CD4-positive, alpha-beta T cell treated with Interferon alpha-2 for 1 hour (primary cell): ENCODE measurements around the gene MYL6.
"Not testable (repeated sequence)": the region's sequence is repeated elsewhere in the genome, so short reads cannot be mapped to it uniquely, and the experiment has no call there.

Experiments
- DNase-seq, 2 donors: peaks; one replicate each; pipeline ENCODE4 v3.0.0-alpha.2; 2020 to 2022

Gene MYL6

GRCh38 chr12:56158029-56158925 is at the start of gene MYL6:
MYL6 (plus strand) TSS chr12:56158359; CDS start chr12:56158402, 43 bp downstream.
- peak; percentile 94 to 95 for DNase-seq

- DNase-seq = no peak
Observed at GRCh38 chr12:56110571-56110970, 47.6 kb upstream of the MYL6 start.

DNA sequence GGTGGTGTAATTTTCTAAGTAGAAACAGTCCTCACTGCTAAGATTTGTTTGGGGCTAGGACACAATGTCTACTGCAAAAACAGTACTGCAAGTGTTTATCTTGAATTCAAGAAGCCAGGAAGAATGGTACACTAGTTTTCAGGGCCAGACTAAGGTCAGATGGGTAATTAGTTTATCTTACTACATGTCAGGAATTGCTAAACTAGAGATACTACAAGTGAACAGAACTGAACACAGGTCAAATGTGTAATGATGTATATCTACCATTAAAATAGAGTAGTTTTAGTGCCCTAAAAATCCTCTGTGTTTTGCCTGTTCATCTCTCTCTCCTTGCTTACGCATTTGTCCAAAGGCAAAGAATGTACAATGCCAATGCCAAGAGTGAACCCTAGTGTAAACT is 44.1 kb upstream of the MYL6 start:
- no peak for DNase-seq

- no peak for DNase-seq
Observed at GRCh38 chr12:56115329-56115728, 42.8 kb upstream of the MYL6 start.

GRCh38 chr12:56116267-56117081 is 41.7 kb upstream of the MYL6 start, which contains the start of gene RPL41:
RPL41 (plus strand) TSS chr12:56116633.
- DNase-seq = peak; percentile 92 to 96

DNA sequence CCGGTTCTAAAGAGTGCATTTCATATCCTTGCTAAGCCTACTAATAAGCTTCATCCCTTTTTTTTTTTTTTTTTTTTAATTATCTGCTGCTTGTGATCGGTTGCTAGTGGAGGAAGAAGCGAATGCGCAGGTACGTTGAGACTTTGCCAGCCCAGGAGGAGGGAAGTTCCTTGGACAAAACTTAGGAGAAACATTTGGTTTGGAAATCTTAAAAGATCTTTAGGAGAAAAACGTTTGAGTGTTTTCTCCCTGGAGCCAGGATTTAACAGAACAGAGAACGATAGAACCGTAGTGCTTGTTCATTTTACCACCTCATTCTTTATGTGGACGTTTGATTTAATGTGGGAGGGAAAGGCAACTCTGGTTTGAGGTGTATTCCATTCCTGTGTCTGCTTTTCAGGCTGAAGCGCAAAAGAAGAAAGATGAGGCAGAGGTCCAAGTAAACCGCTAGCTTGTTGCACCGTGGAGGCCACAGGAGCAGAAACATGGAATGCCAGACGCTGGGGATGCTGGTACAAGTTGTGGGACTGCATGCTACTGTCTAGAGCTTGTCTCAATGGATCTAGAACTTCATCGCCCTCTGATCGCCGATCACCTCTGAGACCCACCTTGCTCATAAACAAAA is 41.0 kb upstream of the MYL6 start:
- not testable (repeated sequence) for DNase-seq

GRCh38 chr12:56117778-56118687 is 40.1 kb upstream of the MYL6 start, which contains the start of gene ZC3H10:
ZC3H10 (plus strand) TSS chr12:56118266; CDS start chr12:56120563, 2,297 bp downstream.
- peak; percentile 99 for DNase-seq

- DNase-seq = no peak
Observed at GRCh38 chr12:56118688-56119357, 39.3 kb upstream of the MYL6 start.

DNA sequence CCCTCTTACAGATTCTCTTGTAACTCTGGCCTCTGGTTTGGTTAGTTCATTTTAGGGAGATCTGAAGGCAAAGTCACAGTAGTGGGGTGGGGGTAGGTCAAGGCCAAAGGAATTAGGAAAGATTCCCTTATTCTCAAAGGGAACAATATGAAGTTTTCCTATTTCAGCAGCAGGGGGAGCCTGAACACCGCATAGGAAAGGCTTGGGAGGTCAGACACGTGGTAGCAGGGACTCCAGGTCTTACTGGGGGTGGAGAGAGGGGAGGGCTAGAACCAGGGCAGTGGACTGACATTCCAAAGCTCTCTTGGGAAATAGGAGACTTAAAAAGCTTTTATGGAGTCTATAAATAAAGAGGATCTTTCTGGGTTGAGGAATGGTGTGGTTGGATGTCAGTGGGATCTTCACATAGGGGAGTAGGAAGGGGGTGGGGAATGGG is 38.8 kb upstream of the MYL6 start:
- peak; percentile 74 to 81 for DNase-seq

DNA sequence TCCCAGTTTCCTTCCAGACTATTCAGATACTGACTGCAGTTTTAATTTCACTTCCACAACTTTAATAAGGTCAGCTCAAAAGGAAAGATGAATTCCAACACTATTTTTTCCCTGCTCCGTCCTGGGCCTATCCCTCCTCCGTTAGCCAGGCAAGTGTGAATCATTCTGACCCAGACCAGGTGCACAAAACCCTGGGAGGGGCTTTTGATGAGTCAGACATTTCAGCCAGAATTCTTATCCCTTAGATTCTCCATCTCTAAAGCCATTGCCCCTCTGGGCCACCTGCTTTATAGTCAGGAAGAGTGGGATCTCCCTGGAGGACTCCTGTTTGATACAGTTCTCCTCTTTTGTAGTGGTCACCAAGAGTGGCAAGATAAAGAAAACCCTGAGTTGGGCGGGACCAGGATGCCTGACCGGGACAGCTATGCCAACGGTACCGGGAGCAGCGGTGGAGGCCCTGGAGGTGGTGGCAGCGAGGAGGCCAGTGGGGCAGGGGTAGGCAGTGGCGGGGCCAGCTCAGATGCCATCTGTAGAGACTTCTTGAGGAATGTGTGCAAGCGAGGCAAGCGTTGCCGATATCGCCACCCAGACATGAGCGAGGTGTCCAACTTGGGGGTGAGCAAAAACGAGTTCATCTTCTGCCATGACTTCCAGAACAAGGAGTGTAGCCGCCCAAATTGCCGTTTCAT is 37.9 kb upstream of the MYL6 start:
- DNase-seq = no peak

DNA sequence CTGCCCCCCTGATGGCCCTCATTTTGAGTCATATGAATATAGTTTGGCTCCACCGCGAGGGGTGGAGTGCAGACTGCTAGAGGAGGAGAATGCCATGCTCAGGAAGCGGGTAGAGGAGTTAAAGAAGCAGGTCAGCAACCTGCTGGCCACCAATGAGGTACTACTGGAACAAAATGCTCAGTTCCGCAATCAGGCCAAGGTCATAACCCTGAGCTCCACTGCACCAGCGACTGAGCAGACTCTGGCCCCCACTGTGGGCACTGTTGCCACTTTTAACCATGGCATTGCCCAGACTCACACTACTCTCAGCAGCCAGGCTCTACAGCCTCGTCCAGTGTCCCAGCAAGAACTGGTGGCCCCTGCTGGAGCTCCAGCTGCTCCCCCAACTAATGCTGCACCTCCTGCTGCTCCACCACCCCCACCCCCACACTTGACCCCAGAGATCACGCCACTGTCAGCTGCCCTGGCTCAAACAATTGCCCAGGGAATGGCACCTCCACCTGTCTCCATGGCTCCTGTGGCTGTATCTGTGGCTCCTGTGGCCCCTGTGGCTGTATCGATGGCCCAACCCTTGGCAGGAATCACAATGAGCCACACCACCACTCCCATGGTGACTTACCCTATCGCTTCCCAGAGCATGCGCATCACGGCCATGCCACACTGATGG is 36.8 kb upstream of the MYL6 start:
- no peak for DNase-seq

DNA sequence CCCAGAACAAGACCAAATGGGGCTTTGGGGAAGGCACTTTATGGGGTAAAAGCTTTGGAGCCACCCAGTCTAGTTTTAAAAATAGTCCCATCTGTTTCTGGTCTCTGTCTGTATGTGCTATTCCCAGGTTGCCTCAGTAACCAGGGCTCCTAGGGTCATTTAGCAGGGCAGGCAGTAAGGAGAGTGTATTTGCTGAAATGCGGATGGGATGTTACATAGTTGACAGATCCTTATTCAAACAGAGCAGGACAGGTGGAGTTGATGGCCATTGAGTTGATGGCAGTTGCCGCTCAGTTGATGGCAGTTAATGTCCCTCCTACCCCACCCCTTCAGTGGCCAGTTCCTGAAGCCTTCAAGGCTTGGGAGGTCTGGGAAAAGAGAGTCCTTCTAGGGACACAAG is 35.5 kb upstream of the MYL6 start:
- no peak for DNase-seq

GRCh38 chr12:56124133-56124532 is 34.0 kb upstream of the MYL6 start:
- DNase-seq = no peak

GRCh38 chr12:56126732-56127239 is 31.4 kb upstream of the MYL6 start:
- no peak for DNase-seq

DNA sequence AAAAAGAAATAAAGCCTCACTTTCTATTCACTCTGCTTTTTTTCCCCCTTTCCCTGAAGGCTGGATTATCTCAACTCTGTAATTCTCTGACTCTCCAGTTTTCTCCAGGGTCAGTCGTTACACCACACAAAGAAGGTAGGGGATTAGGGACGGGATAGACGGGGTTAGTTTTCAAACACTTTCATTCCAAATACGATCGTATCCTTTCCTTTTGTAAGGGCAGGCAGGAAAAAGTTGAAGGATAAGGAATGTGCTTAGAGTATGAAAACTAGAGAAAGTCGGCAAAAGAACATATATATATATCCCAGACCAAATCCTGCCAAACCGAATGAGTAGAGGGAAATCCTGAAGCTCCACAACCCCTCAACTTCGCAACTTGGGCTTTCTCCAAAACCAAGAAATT is 30.7 kb upstream of the MYL6 start:
- DNase-seq = no peak

DNA sequence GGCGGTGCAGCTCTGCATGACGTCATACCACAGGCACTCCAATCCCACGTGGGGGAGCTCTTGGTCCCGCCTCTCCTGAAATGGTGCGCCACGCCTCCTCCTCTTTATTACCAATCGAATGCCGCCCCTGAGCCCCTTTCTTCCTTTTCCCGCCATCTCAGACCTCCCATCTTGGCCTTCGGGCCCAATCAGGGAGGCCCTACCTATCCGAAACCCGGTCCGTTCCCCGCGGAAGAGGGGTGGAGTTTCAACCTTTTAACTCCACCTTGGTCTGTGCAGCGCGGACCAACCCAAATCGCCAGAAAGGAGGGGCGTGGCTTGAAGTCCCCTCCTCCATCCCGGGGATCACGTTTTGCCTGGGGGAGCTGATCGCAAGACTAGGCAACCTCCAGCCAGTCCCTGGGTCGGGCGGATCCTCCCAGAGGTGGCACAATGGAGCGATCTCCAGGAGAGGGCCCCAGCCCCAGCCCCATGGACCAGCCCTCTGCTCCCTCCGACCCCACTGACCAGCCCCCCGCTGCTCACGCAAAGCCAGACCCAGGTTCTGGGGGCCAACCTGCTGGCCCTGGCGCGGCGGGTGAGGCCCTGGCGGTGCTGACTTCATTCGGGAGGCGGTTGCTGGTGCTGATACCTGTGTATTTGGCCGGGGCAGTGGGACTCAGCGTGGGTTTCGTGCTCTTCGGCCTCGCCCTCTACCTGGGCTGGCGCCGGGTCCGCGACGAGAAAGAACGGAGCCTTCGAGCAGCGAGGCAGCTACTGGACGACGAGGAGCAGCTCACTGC is 30.1 kb upstream of the MYL6 start, which contains the start of gene ESYT1:
ESYT1 (plus strand) TSS at position 380 of the 782 bp plus-strand sequence; CDS start at position 433, 53 bp downstream.
- peak; percentile 100 for DNase-seq

- DNase-seq = peak in 1 of 2 donors; percentile 26
Observed at GRCh38 chr12:56128670-56129205, 29.4 kb upstream of the MYL6 start.

DNA sequence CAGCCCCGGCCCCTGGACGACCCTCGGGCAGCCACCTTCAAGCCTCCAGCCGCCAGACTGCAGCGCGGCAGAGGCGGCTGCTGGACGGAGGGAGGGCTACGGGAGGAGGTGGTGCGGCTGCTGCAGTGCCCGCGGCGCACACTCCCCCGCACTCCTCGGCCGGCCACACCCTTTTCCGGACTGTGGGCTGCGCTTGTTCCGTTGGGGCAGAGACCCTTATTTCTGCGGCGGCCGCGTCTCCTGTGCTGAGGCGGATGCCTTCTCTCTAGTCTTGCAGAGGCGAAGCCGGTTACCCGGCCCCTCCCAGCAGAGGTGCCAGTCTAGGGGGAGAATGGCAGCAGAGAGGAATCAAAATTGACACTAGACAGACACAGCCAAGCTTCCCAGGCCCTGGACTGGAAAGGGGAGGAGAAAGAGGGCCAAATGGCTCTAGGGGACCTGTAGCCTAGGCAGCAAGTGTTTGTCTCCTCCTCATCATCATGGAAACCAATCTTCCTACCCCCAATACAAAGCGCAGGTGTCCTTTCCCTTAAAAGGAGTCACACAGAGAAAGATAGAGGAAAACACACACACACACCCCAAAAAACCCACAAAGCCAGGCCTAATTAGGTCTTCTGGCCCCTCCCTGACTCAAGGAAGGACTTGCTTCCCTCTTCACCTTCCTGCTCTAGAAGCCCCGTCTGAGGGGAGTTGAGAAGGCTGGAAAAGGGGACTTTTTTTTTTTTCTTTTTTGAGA is 28.8 kb upstream of the MYL6 start:
- DNase-seq = peak; percentile 72 to 84
